Measurements from ENCODE around the gene SLC4A2. TPM values are rescaled to one million over a fixed set of nuclear protein-coding genes. Genes with fewer than 3 reads are reported as not detected.

SLC4A2 gene
- total RNA-seq, 1 donor: 61.5 TPM

- Histone ChIP-seq H3K36me3 (ENCODE audit: insufficient read depth, low read length) (peaks cover 26% of the 10 kb centered on the region), H3K27me3 (ENCODE audit: insufficient read depth, low read length) (no peaks in the 10 kb centered on the region), H3K79me2 (ENCODE audit: insufficient read depth, low read length) (peaks cover 8% of the 10 kb centered on the region), H3K4me3 (ENCODE audit: insufficient read depth, low read length) (no peak overlapping the region), H3K9me3 (ENCODE audit: low read depth, low read length) (no peaks in the 10 kb centered on the region), H3K4me2 (ENCODE audit: insufficient read depth, low read length) (no peak overlapping the region), H3K4me1 (ENCODE audit: insufficient read depth, low read length) (peaks cover 18% of the 10 kb centered on the region), H2AFZ (ENCODE audit: low read length) (no peak overlapping the region), H3K27ac (ENCODE audit: low read depth, low read length) (no peak overlapping the region), H4K20me1 (ENCODE audit: insufficient read depth, low read length) (no peaks in the 10 kb centered on the region)
- DNase-seq (ENCODE audit: insufficient read length, low spot score, missing footprints): peak; percentile 80
- TF ChIP-seq CTCF (IDR thresholded peaks at IDR 0.05; ENCODE audit: extremely low read depth, low read depth, low read length): no peak
Observed at GRCh38 chr7:151035026-151035717, 24.2 kb upstream of the SLC4A2 start.

- H3K9me3 ChIP-seq (ENCODE audit: low read depth, low read length): no peaks in the 10 kb centered on the region
- H3K4me1 ChIP-seq (ENCODE audit: insufficient read depth, low read length): peaks cover 18% of the 10 kb centered on the region
- no peaks in the 10 kb centered on the region for H4K20me1 ChIP-seq (ENCODE audit: insufficient read depth, low read length)
- no peak for TF ChIP-seq CTCF (IDR thresholded peaks at IDR 0.05; ENCODE audit: extremely low read depth, low read depth, low read length)
- peaks cover 6% of the 10 kb centered on the region for H3K79me2 ChIP-seq (ENCODE audit: insufficient read depth, low read length)
- no peak overlapping the region for H3K4me3 ChIP-seq (ENCODE audit: insufficient read depth, low read length)
- no peak overlapping the region for H3K27ac ChIP-seq (ENCODE audit: low read depth, low read length)
- no peak for DNase-seq (ENCODE audit: insufficient read length, low spot score, missing footprints)
- no peak overlapping the region for H2AFZ ChIP-seq (ENCODE audit: low read length)
- peaks cover 26% of the 10 kb centered on the region for H3K36me3 ChIP-seq (ENCODE audit: insufficient read depth, low read length)
- no peak overlapping the region for H3K4me2 ChIP-seq (ENCODE audit: insufficient read depth, low read length)
- no peaks in the 10 kb centered on the region for H3K27me3 ChIP-seq (ENCODE audit: insufficient read depth, low read length)
Observed at GRCh38 chr7:151035902-151036301, 23.5 kb upstream of the SLC4A2 start.

- H3K36me3 ChIP-seq (ENCODE audit: insufficient read depth, low read length): peaks cover 25% of the 10 kb centered on the region
- no peaks in the 10 kb centered on the region for H3K9me3 ChIP-seq (ENCODE audit: low read depth, low read length)
- H3K4me1 ChIP-seq (ENCODE audit: insufficient read depth, low read length): peaks cover 18% of the 10 kb centered on the region
- H3K4me2 ChIP-seq (ENCODE audit: insufficient read depth, low read length): peak overlapping the region; percentile 50
- H2AFZ ChIP-seq (ENCODE audit: low read length): peak overlapping the region; percentile 18
- H3K4me3 ChIP-seq (ENCODE audit: insufficient read depth, low read length): peak overlapping the region; percentile 2
- DNase-seq (ENCODE audit: insufficient read length, low spot score, missing footprints): peak; percentile 99
- no peaks in the 10 kb centered on the region for H3K79me2 ChIP-seq (ENCODE audit: insufficient read depth, low read length)
- H3K27ac ChIP-seq (ENCODE audit: low read depth, low read length): peak overlapping the region; percentile 87
- H3K27me3 ChIP-seq (ENCODE audit: insufficient read depth, low read length): no peaks in the 10 kb centered on the region
- no peak for TF ChIP-seq CTCF (IDR thresholded peaks at IDR 0.05; ENCODE audit: extremely low read depth, low read depth, low read length)
- no peaks in the 10 kb centered on the region for H4K20me1 ChIP-seq (ENCODE audit: insufficient read depth, low read length)
Observed at GRCh38 chr7:151038951-151039849, 20.2 kb upstream of the SLC4A2 start.

Data from osteoblast (primary cell).